Measurements from ENCODE around the gene CYP11A1.
A peak's percentile ranks its signal among the peaks of the same experiment; 100 is the strongest.

CYP11A1 gene

GRCh38 chr15:74367296-74367854 lies at the start of gene CYP11A1:
CYP11A1 (minus strand) TSS chr15:74367646; CDS start chr15:74367585, 61 bp downstream.
- DNase-seq, result no peak

GRCh38 chr15:74417225-74417624 lies 49.8 kb upstream of the CYP11A1 start:
- DNase-seq, result no peak

- no peak for DNase-seq
These were observed 48.8 kb upstream of the CYP11A1 start for GRCh38 chr15:74415966-74416916.

- no peak for DNase-seq
These were observed 47.3 kb upstream of the CYP11A1 start for GRCh38 chr15:74414603-74415338.

- DNase-seq, result no peak
These were observed 46.7 kb upstream of the CYP11A1 start for GRCh38 chr15:74414081-74414580.

- DNase-seq, result no peak
These were observed 46.1 kb upstream of the CYP11A1 start for GRCh38 chr15:74413350-74414080.

- no peak for DNase-seq
These were observed 44.7 kb upstream of the CYP11A1 start for GRCh38 chr15:74412159-74412558.

- no peak for DNase-seq
These were observed 44.2 kb upstream of the CYP11A1 start for GRCh38 chr15:74411686-74412085.

- DNase-seq, result no peak
These were observed 43.1 kb upstream of the CYP11A1 start for GRCh38 chr15:74410502-74410901.

- no peak for DNase-seq
These were observed 41.8 kb upstream of the CYP11A1 start for GRCh38 chr15:74409225-74409624.

- DNase-seq, result no peak
These were observed 41.4 kb upstream of the CYP11A1 start for GRCh38 chr15:74408815-74409214.

GRCh38 chr15:74408385-74408784 lies 40.9 kb upstream of the CYP11A1 start:
- no peak for DNase-seq

- DNase-seq, result peak; percentile 94
These were observed 39.7 kb upstream of the CYP11A1 start for GRCh38 chr15:74406992-74407705.

GRCh38 chr15:74406517-74406916 lies 39.1 kb upstream of the CYP11A1 start:
- DNase-seq, result no peak

GRCh38 chr15:74405823-74406222 lies 38.4 kb upstream of the CYP11A1 start:
- DNase-seq, result no peak

- DNase-seq, result no peak
These were observed 36.6 kb upstream of the CYP11A1 start for GRCh38 chr15:74403991-74404563.

GRCh38 chr15:74403588-74403919 lies 36.1 kb upstream of the CYP11A1 start:
- DNase-seq, result no peak

GRCh38 chr15:74402873-74403587 lies 35.6 kb upstream of the CYP11A1 start:
- no peak for DNase-seq

GRCh38 chr15:74402337-74402841 lies 34.9 kb upstream of the CYP11A1 start:
- no peak for DNase-seq

GRCh38 chr15:74400915-74401757 lies 33.7 kb upstream of the CYP11A1 start:
- DNase-seq, result no peak

Measured in islet precursor cell (in vitro differentiated cells).